IMR-90 (cell line): ENCODE results near the gene CPXM2. TPM values are rescaled to one million over a fixed set of nuclear protein-coding genes. Genes with fewer than 3 reads are reported as not detected.

ENCODE experiments used
- ATAC-seq: fragments of 200-7000 bp; cut with Tn5 transposase; 2 replicates; pipeline ENCODE4 v1.9.1; 2020; ENCODE audit warnings: low read depth, mild to moderate bottlenecking, moderate library complexity
- BruUV-seq: library from RNA; stranded (reverse); fragments of 400-500 nt; replicated peaks from 2 replicates; lab custom pipeline; 2021; lab: Mats Ljungman, UMichigan
- CTCF ChIA-PET: fragments of 300-600 bp; formaldehyde crosslinking; extraction: SDS; loops from one replicate; lab custom pipeline; 2021; ENCODE audit warnings: antibody characterized with exemption; lab: Yijun Ruan, JAX
- POLR2A ChIA-PET: fragments of 300-600 bp; sonication (Branson Sonifier 250); formaldehyde crosslinking; loops from one replicate; lab custom pipeline; 2022; ENCODE audit warnings: antibody characterized with exemption; ENCODE audit not compliant: unreplicated experiment; lab: Charles Lee
- DNase-seq: peaks from one replicate; pipeline ENCODE4 v3.0.0; 2013
- H2AFZ ChIP-seq: replicated peaks from 2 replicates; pipeline ENCODE3; 2013; ENCODE audit warnings: low read length, mild to moderate bottlenecking; ENCODE audit not compliant: poor library complexity
- H2AK5ac ChIP-seq: 2 replicates; pipeline ENCODE4 v1.6.1; 2013; ENCODE audit warnings: low read depth, low read length, inconsistent platforms
- H2AK9ac ChIP-seq: replicated peaks from 2 replicates; pipeline ENCODE3; 2013; ENCODE audit warnings: mild to moderate bottlenecking, low read depth, low read length, moderate library complexity; ENCODE audit not compliant: poor library complexity
- H2BK120ac ChIP-seq: 2 replicates; pipeline ENCODE4 v1.6.1; 2013; ENCODE audit warnings: low read depth, low read length, inconsistent platforms
- H2BK15ac ChIP-seq: 3 replicates; pipeline ENCODE4 v1.6.1; 2013; ENCODE audit warnings: low read depth, low read length, inconsistent platforms
- H2BK20ac ChIP-seq: 2 replicates; pipeline ENCODE4 v1.6.1; 2013; ENCODE audit warnings: low read depth, mild to moderate bottlenecking, inconsistent platforms, low read length, moderate library complexity
- H2BK5ac ChIP-seq: 2 replicates; pipeline ENCODE4 v1.6.1; 2013; ENCODE audit warnings: mild to moderate bottlenecking, low read depth, low read length, inconsistent platforms; ENCODE audit not compliant: poor library complexity, severe bottlenecking
- H3K14ac ChIP-seq: replicated peaks from 2 replicates; pipeline ENCODE4 v1.6.1; 2013; ENCODE audit warnings: low read depth, low read length, inconsistent platforms
- H3K18ac ChIP-seq: 2 replicates; pipeline ENCODE4 v1.6.1; 2013; ENCODE audit warnings: low read depth, low read length, control low read depth
- H3K23ac ChIP-seq: 2 replicates; pipeline ENCODE4 v1.6.1; 2013; ENCODE audit warnings: low read depth, low read length, inconsistent platforms
- H3K27ac ChIP-seq: 2 replicates; pipeline ENCODE4 v1.5.1; 2013; ENCODE audit warnings: mild to moderate bottlenecking, control low read depth, low read length; ENCODE audit not compliant: insufficient read depth
- H3K27me3 ChIP-seq: 2 replicates; pipeline ENCODE4 v1.6.1; 2013; ENCODE audit warnings: low read length; ENCODE audit not compliant: control insufficient read depth, insufficient read depth
- H3K36me3 ChIP-seq: 2 replicates; pipeline ENCODE4 v1.6.1; 2013; ENCODE audit warnings: low read length, mixed read lengths; ENCODE audit not compliant: control insufficient read depth, insufficient read depth
- H3K4ac ChIP-seq: 2 replicates; pipeline ENCODE4 v1.6.1; 2013; ENCODE audit warnings: low read depth, low read length, inconsistent platforms
- H3K4me1 ChIP-seq: 2 replicates; pipeline ENCODE4 v1.6.1; 2013; ENCODE audit warnings: low read length, mixed read lengths; ENCODE audit not compliant: control insufficient read depth, insufficient read depth
- H3K4me2 ChIP-seq: 2 replicates; pipeline ENCODE4 v1.6.1; 2013; ENCODE audit warnings: low read depth, mild to moderate bottlenecking, control low read depth, low read length, moderate library complexity
- H3K4me3 ChIP-seq: 2 replicates; pipeline ENCODE4 v1.5.1; 2013; ENCODE audit warnings: low read depth, mild to moderate bottlenecking, control low read depth, low read length, moderate library complexity; ENCODE audit not compliant: insufficient read depth
- H3K56ac ChIP-seq: 2 replicates; pipeline ENCODE4 v1.6.1; 2013; ENCODE audit warnings: low read length, inconsistent platforms; ENCODE audit not compliant: insufficient read depth; ENCODE audit errors: extremely low read depth
- H3K79me1 ChIP-seq, 2 experiments: 2 replicates each; pipeline ENCODE4 v1.6.1; 2013; ENCODE audit warnings: low read length in 2 of 2, inconsistent platforms in 1 of 2, low read depth in 1 of 2
- H3K9ac ChIP-seq: 2 replicates; pipeline ENCODE4 v1.6.1; 2013; ENCODE audit warnings: low read depth, low read length, control low read depth
- H3K9me1 ChIP-seq: 2 replicates; pipeline ENCODE4 v1.6.1; 2013; ENCODE audit warnings: low read length, inconsistent platforms; ENCODE audit not compliant: insufficient read depth
- H3K9me3 ChIP-seq: 2 replicates; pipeline ENCODE4 v1.6.1; 2013; ENCODE audit warnings: low read length; ENCODE audit not compliant: control insufficient read depth, insufficient read depth
- H4K20me1 ChIP-seq: 2 replicates; pipeline ENCODE4 v1.6.1; 2013; ENCODE audit warnings: low read length, inconsistent platforms; ENCODE audit not compliant: insufficient read depth
- H4K5ac ChIP-seq: 2 replicates; pipeline ENCODE4 v1.6.1; 2013; ENCODE audit warnings: mild to moderate bottlenecking, low read depth, low read length, control low read depth
- H4K8ac ChIP-seq, 2 experiments: 2 replicates each; pipeline ENCODE4 v1.6.1; 2013; ENCODE audit warnings: low read depth in 2 of 2, low read length in 2 of 2, control low read depth in 1 of 2, inconsistent platforms in 1 of 2
- H4K91ac ChIP-seq: 2 replicates; pipeline ENCODE4 v1.6.1; 2013; ENCODE audit warnings: low read depth, low read length, inconsistent platforms; ENCODE audit not compliant: insufficient read depth
- BHLHE40 ChIP-seq: fragments of 150-350 bp; IDR thresholded peaks from 2 replicates; pipeline ENCODE4 v1.6.1; 2016; ENCODE audit warnings: mild to moderate bottlenecking, low read depth, low read length
- CEBPB ChIP-seq: IDR thresholded peaks from 2 replicates; pipeline ENCODE4 v1.6.1; 2012; ENCODE audit warnings: low read depth, low read length, improper control_type of control experiment
- CHD1 ChIP-seq: IDR thresholded peaks from 2 replicates; pipeline ENCODE4 v1.6.1; 2012; ENCODE audit warnings: low read depth, low read length, improper control_type of control experiment
- FOS ChIP-seq: fragments of 150-350 bp; IDR thresholded peaks from 2 replicates; pipeline ENCODE4 v1.6.1; 2016; ENCODE audit warnings: low read depth, low read length
- MAFK ChIP-seq: IDR thresholded peaks from 2 replicates; pipeline ENCODE4 v1.6.1; 2012; ENCODE audit warnings: low read depth, low read length, improper control_type of control experiment
- MAZ ChIP-seq: IDR thresholded peaks from 2 replicates; pipeline ENCODE4 v1.6.1; 2012; ENCODE audit warnings: low read depth, mild to moderate bottlenecking, low read length, improper control_type of control experiment, moderate library complexity, borderline replicate concordance
- MXI1 ChIP-seq: IDR thresholded peaks from 2 replicates; pipeline ENCODE4 v1.6.1; 2012; ENCODE audit warnings: low read depth, mild to moderate bottlenecking, low read length, moderate library complexity, borderline replicate concordance
- NFE2L2 ChIP-seq: fragments of 150-350 bp; IDR thresholded peaks from 2 replicates; pipeline ENCODE4 v1.6.1; 2016; ENCODE audit warnings: low read depth, mild to moderate bottlenecking, low read length
- POLR2A ChIP-seq: IDR thresholded peaks from 2 replicates; pipeline ENCODE4 v1.6.1; 2012; ENCODE audit warnings: mild to moderate bottlenecking, low read depth, low read length
- RAD21 ChIP-seq: IDR thresholded peaks from 2 replicates; pipeline ENCODE4 v1.6.1; 2012; ENCODE audit warnings: low read length, improper control_type of control experiment
- RCOR1 ChIP-seq: IDR thresholded peaks from 2 replicates; pipeline ENCODE4 v1.6.1; 2012; ENCODE audit warnings: mild to moderate bottlenecking, low read length, improper control_type of control experiment; ENCODE audit not compliant: insufficient replicate concordance
- RFX5 ChIP-seq: IDR thresholded peaks from 2 replicates; pipeline ENCODE4 v1.8.0; 2012; ENCODE audit warnings: low read depth, mild to moderate bottlenecking, low read length, moderate library complexity
- SMC3 ChIP-seq: fragments of 150-350 bp; IDR thresholded peaks from 2 replicates; pipeline ENCODE4 v1.6.1; 2016; ENCODE audit warnings: low read depth, mild to moderate bottlenecking, antibody characterized with exemption, low read length, moderate library complexity
- WGBS, 2 experiments: methylation state at CpG; one replicate each; pipeline versions ENCODE4 v1.1.5 to v1.1.7; 2013; ENCODE audit warnings: missing lambda C conversion rate in 2 of 2; ENCODE audit not compliant: insufficient read length in 1 of 2; ENCODE audit errors: extremely low coverage in 2 of 2; 5-methylcytosine and 5-hydroxymethylcytosine counted together
- dilution Hi-C: fragments of 300-500 bp; cut with HindIII; formaldehyde crosslinking; loops from one replicate; pipeline ENCODE4 v1.14.3; 2018; ENCODE audit warnings: low sequenced_read_pairs; ENCODE audit not compliant: unreplicated experiment
- in situ Hi-C: fragments of 300-500 bp; cut with MboI; formaldehyde crosslinking; loops from 3 replicates; pipeline ENCODE4 v1.14.3; 2019; ENCODE audit warnings: low sequenced_read_pairs, inconsistent platforms, mixed read lengths
- intact Hi-C: fragments of 100-400 bp; cut with micrococcal nuclease; formaldehyde crosslinking; loops from 2 replicates; pipeline ENCODE4 v1.10.0; 2022
- polyA plus RNA-seq, 3 experiments: library from polyadenylated mRNA; depleted of rRNA; stranded (reverse); fragments of >200 nt; gene quantifications; 2 replicates each; pipeline ENCODE4 v1.2.3, GENCODE V29; 2012; ENCODE audit warnings: low replicate concordance in 1 of 3
- total RNA-seq: library from RNA; depleted of rRNA; stranded (reverse); fragments of >200 nt; gene quantifications from 2 replicates; pipeline ENCODE4 v1.2.3, GENCODE V29; 2012
- TF ChIP-seq, protein P1 (sequence below): fragments of 150-350 bp; IDR thresholded peaks from 2 replicates; pipeline ENCODE4 v1.6.1; 2016; ENCODE audit warnings: low read depth, mild to moderate bottlenecking, low read length, moderate library complexity, borderline replicate concordance
- TF ChIP-seq, protein P2 (sequence below): conservative IDR thresholded peaks from 2 replicates; pipeline ENCODE4 v1.5.1; 2012; ENCODE audit warnings: mild to moderate bottlenecking, low read depth, low read length, improper control_type of control experiment
- TF ChIP-seq, protein P3 (sequence below): fragments of 150-350 bp; IDR thresholded peaks from 2 replicates; pipeline ENCODE4 v1.6.1; 2017; ENCODE audit warnings: mild to moderate bottlenecking, antibody characterized with exemption, low read length, low read depth

CPXM2 gene
- total and polyA plus RNA-seq, 2 of the 4 experiments (the other 2 are of a cell fraction) = not detected

DNA sequence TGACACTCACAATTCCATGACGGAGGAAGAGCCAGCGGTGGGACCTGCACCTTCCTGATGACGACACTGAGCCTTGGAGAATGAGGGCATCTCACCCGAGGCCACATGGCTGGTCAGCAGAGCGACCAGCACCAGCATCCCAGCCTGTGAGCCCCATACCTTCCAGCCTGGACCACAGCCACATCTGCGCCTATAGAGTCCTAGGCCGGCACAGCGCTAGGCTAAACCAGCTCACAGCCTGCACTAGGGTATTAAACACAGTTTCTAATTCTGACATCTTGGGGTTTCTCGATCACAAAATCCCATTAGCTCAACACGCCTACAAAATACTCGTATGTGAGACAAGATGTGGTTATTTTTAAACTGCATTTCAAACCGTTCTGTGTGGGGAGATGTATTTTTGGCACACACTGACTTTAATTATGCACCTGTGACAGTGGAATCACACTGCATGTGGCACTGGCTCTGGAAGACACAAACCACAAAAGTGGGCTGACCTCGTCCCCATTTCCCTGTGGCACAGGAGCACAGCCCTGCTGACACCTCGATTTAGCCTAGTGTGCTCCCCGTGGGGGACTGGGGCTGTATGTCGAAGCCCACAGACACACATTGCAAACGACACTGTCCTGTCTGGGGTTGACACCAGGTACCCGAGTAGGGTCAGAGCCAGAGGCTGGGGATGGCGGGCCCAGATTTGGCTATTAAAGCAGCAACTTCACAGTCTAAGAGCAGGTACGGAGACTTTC, 32.5 kb downstream of the CPXM2 start:
- DNase-seq (no peak), ATAC-seq (no peak)
- Histone ChIP-seq H3K18ac (no peak overlapping the region), H3K9me3 (peaks cover 47% of the 10 kb centered on the region), H2AFZ (no peak overlapping the region), H3K14ac (no peak overlapping the region), H2BK15ac (no peak overlapping the region), H2BK120ac (no peak overlapping the region), H3K4ac (no peak overlapping the region), H2AK9ac (no peak overlapping the region), H3K9me1 (no peaks in the 10 kb centered on the region), H3K4me3 (no peak overlapping the region), H3K27ac (no peak overlapping the region), H4K91ac (no peak overlapping the region), H3K4me2 (no peak overlapping the region), H4K20me1 (no peaks in the 10 kb centered on the region), H3K4me1 (no peaks in the 10 kb centered on the region), H2BK5ac (no peak overlapping the region), H2AK5ac (no peak overlapping the region), H3K9ac (no peak overlapping the region), H4K5ac (no peak overlapping the region), H2BK20ac (no peak overlapping the region), H3K56ac (no peak overlapping the region), H3K27me3 (no peaks in the 10 kb centered on the region), H4K8ac (no peak overlapping the region), H3K79me1 (no peaks in the 10 kb centered on the region), H3K36me3 (no peaks in the 10 kb centered on the region), H3K23ac (no peak overlapping the region)
- dilution Hi-C loops = no loop called here
- TF ChIP-seq RCOR1 (no peak), NFE2L2 (no peak), CHD1 (no peak), BHLHE40 (no peak), SMC3 (no peak), CEBPB (no peak), MAFK (no peak), POLR2A (no peak), MXI1 (no peak), RAD21 (no peak), RFX5 (no peak), FOS (no peak), MAZ (no peak)
- TF ChIP-seq, protein P1, sequence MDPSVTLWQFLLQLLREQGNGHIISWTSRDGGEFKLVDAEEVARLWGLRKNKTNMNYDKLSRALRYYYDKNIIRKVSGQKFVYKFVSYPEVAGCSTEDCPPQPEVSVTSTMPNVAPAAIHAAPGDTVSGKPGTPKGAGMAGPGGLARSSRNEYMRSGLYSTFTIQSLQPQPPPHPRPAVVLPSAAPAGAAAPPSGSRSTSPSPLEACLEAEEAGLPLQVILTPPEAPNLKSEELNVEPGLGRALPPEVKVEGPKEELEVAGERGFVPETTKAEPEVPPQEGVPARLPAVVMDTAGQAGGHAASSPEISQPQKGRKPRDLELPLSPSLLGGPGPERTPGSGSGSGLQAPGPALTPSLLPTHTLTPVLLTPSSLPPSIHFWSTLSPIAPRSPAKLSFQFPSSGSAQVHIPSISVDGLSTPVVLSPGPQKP = no peak
- TF ChIP-seq, protein P2, sequence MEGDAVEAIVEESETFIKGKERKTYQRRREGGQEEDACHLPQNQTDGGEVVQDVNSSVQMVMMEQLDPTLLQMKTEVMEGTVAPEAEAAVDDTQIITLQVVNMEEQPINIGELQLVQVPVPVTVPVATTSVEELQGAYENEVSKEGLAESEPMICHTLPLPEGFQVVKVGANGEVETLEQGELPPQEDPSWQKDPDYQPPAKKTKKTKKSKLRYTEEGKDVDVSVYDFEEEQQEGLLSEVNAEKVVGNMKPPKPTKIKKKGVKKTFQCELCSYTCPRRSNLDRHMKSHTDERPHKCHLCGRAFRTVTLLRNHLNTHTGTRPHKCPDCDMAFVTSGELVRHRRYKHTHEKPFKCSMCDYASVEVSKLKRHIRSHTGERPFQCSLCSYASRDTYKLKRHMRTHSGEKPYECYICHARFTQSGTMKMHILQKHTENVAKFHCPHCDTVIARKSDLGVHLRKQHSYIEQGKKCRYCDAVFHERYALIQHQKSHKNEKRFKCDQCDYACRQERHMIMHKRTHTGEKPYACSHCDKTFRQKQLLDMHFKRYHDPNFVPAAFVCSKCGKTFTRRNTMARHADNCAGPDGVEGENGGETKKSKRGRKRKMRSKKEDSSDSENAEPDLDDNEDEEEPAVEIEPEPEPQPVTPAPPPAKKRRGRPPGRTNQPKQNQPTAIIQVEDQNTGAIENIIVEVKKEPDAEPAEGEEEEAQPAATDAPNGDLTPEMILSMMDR = no peak
- TF ChIP-seq, protein P3, sequence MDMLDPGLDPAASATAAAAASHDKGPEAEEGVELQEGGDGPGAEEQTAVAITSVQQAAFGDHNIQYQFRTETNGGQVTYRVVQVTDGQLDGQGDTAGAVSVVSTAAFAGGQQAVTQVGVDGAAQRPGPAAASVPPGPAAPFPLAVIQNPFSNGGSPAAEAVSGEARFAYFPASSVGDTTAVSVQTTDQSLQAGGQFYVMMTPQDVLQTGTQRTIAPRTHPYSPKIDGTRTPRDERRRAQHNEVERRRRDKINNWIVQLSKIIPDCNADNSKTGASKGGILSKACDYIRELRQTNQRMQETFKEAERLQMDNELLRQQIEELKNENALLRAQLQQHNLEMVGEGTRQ = no peak
- no TSS peak for BruUV-seq
- CTCF ChIA-PET = no interaction called here
- 61% methylated on average over 5 of the region's 20 CpGs; no CpG with 5 or more reads in 1 of the 2 experiments for WGBS, 2 experiments
- in situ Hi-C loops = no loop called here
- intact Hi-C loops = no loop called here
- POLR2A ChIA-PET = no interaction called here
